Liver (tissue), 3 donors: Measurements from ENCODE around the gene BBIP1.

ENCODE experiments used
- SP1 ChIP-seq: IDR thresholded peaks from 2 replicates; pipeline ENCODE4 v1.6.1; 2018; ENCODE audit warnings: antibody characterized with exemption, mild to moderate bottlenecking
- TAF1 ChIP-seq: conservative IDR thresholded peaks from 2 replicates; pipeline ENCODE4 v1.6.1; 2016; ENCODE audit warnings: antibody characterized with exemption, mild to moderate bottlenecking
- YY1 ChIP-seq: IDR thresholded peaks from 2 replicates; pipeline ENCODE4 v1.6.1; 2016; ENCODE audit warnings: antibody characterized with exemption, mild to moderate bottlenecking
- TF ChIP-seq, protein P1 (sequence below): fragments of 150-350 bp; IDR thresholded peaks from 2 replicates; pipeline ENCODE4 v1.5.1; 2017; ENCODE audit warnings: improper control_type of control experiment, low read depth, low read length; ENCODE audit not compliant: missing input control
- TF ChIP-seq, protein P2 (sequence below): IDR thresholded peaks from 2 replicates; pipeline ENCODE4 v1.6.1; 2016; ENCODE audit warnings: antibody characterized with exemption
- TF ChIP-seq, protein P3 (sequence below): IDR thresholded peaks from 2 replicates; pipeline ENCODE4 v1.6.1; 2016; ENCODE audit warnings: antibody characterized with exemption
- donor health status: healthy.
- donor health status: healthy.

DNA sequence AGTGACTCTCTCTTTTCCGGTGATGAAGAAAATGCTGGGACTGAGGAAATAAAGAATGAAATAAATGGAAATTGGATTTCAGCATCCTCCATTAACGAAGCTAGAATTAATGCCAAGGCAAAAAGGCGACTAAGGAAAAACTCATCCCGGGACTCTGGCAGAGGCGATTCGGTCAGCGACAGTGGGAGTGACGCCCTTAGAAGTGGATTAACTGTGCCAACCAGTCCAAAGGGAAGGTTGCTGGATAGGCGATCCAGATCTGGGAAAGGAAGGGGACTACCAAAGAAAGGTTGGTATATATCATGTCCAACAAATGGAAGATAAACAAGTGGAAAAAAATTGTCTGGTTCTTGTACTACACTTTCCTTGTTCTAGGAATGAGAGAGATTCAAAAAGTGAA, 37.7 kb downstream of the BBIP1 start:
- TF ChIP-seq, protein P1, sequence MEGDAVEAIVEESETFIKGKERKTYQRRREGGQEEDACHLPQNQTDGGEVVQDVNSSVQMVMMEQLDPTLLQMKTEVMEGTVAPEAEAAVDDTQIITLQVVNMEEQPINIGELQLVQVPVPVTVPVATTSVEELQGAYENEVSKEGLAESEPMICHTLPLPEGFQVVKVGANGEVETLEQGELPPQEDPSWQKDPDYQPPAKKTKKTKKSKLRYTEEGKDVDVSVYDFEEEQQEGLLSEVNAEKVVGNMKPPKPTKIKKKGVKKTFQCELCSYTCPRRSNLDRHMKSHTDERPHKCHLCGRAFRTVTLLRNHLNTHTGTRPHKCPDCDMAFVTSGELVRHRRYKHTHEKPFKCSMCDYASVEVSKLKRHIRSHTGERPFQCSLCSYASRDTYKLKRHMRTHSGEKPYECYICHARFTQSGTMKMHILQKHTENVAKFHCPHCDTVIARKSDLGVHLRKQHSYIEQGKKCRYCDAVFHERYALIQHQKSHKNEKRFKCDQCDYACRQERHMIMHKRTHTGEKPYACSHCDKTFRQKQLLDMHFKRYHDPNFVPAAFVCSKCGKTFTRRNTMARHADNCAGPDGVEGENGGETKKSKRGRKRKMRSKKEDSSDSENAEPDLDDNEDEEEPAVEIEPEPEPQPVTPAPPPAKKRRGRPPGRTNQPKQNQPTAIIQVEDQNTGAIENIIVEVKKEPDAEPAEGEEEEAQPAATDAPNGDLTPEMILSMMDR = no peak
- TF ChIP-seq SP1 (no peak), TAF1 (no peak), YY1 (no peak)
- TF ChIP-seq, protein P2, sequence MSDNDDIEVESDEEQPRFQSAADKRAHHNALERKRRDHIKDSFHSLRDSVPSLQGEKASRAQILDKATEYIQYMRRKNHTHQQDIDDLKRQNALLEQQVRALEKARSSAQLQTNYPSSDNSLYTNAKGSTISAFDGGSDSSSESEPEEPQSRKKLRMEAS = no peak
- TF ChIP-seq, protein P3, sequence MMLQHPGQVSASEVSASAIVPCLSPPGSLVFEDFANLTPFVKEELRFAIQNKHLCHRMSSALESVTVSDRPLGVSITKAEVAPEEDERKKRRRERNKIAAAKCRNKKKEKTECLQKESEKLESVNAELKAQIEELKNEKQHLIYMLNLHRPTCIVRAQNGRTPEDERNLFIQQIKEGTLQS = no peak
